Esophagus squamous epithelium (tissue), 4 donors: ENCODE measurements around the gene CITED2.

Experiments used
- CTCF ChIP-seq, 6 experiments: fragments of 450-650 bp in 4 of 6; fragments of 200-600 bp in 2 of 6; sonication (generic) in 2 of 6; IDR thresholded peaks; one replicate each; pipeline ENCODE4 v1.5.1; 2016 to 2019; ENCODE audit warnings: antibody characterized with exemption in 6 of 6, mild to moderate bottlenecking in 4 of 6, moderate library complexity in 4 of 6
- POLR2A ChIP-seq, 4 donors: fragments of 450-650 bp; IDR thresholded peaks; one replicate each; pipeline ENCODE4 v1.6.1; 2017; ENCODE audit warnings: antibody characterized with exemption in 4 of 4, mild to moderate bottlenecking in 4 of 4, moderate library complexity in 3 of 4

- TF ChIP-seq CTCF (IDR thresholded peaks at IDR 0.05) (no peak), POLR2A (IDR thresholded peaks at IDR 0.05) (no peak)
Measured at GRCh38 chr6:139378226-139378625, 3.8 kb upstream of the CITED2 start.
